Kidney (tissue), 14 donors: ENCODE results near the gene GTF2IRD1. TPM values are rescaled to one million over a fixed set of nuclear protein-coding genes. Genes with fewer than 3 reads are reported as not detected.
"Not testable (repeated sequence)": the region's sequence is repeated elsewhere in the genome, so short reads cannot be mapped to it uniquely, and the experiment has no call there.

ENCODE experiments used
- DNase-seq, 5 donors: peaks; one replicate each; pipeline ENCODE4 v3.0.0-alpha.2; 2013 to 2020
- FAIRE-seq: peaks from 2 replicates; lab custom pipeline; 2012; peaks lifted over from hg19 to GRCh38; lab: Jason Lieb, UNC
- H3K27ac ChIP-seq, 2 donors: one replicate each; pipeline ENCODE4 v1.7.0; 2013; ENCODE audit warnings: low read depth in 2 of 2, low read length in 2 of 2, inconsistent platforms in 1 of 2
- H3K27me3 ChIP-seq: one replicate; pipeline ENCODE4 v1.7.1; 2013; ENCODE audit warnings: low read length, inconsistent platforms; ENCODE audit not compliant: control insufficient read depth, insufficient read depth
- H3K36me3 ChIP-seq, 3 donors: one replicate each; pipeline versions ENCODE4 v1.7.0 to v1.7.1; 2013; ENCODE audit warnings: low read length in 3 of 3, control low read depth in 1 of 3, inconsistent platforms in 1 of 3; ENCODE audit not compliant: insufficient read depth in 3 of 3, control insufficient read depth in 2 of 3
- H3K4me1 ChIP-seq, 3 donors: one replicate each; pipeline versions ENCODE4 v1.7.0 to v1.7.1; 2013; ENCODE audit warnings: low read length in 3 of 3, inconsistent platforms in 1 of 3, low read depth in 1 of 3; ENCODE audit not compliant: control insufficient read depth in 2 of 3, insufficient read depth in 2 of 3
- H3K4me3 ChIP-seq, 3 donors: one replicate each; pipeline versions ENCODE4 v1.7.0 to v1.8.1; 2013; ENCODE audit warnings: low read length in 3 of 3, control low read depth in 1 of 3, inconsistent platforms in 1 of 3
- H3K9ac ChIP-seq, 3 donors: one replicate each; pipeline versions ENCODE4 v1.7.0 to v1.7.1; 2013; ENCODE audit warnings: low read length in 3 of 3, control low read depth in 1 of 3, inconsistent platforms in 1 of 3
- H3K9me3 ChIP-seq, 3 donors: one replicate each; pipeline versions ENCODE4 v1.7.0 to v1.7.1; 2013; ENCODE audit warnings: low read length in 3 of 3, control low read depth in 1 of 3, inconsistent platforms in 1 of 3; ENCODE audit not compliant: control insufficient read depth in 2 of 3, insufficient read depth in 1 of 3
- intact Hi-C: fragments of 100-400 bp; cut with DNase I; formaldehyde crosslinking; loops from one replicate; pipeline ENCODE4 v1.11.1; 2022
- polyA plus RNA-seq: library from polyadenylated mRNA; stranded (reverse); fragments of 350-450 nt; fragmentation: Illumina TruSeq; extraction: RNeasy Lipid Tissue Mini Kit (QIAGEN cat#74804); gene quantifications from one replicate; pipeline ENCODE4 v1.2.3, GENCODE V29; 2014; ENCODE audit warnings: low read depth, low replicate concordance; ENCODE audit not compliant: insufficient read depth
- total RNA-seq: library from RNA; stranded (reverse); fragmentation: NEBNext Ultra II Directional; extraction: Animal tissue kit (Norgen Biotek cat#: 25700); gene quantifications from one replicate; pipeline ENCODE4 v1.2.1, GENCODE V29; 2021
- TF ChIP-seq, protein P1 (sequence below): IDR thresholded peaks from 3 replicates; pipeline ENCODE4 v1.5.1; 2012; ENCODE audit warnings: mild to moderate bottlenecking, moderate library complexity, borderline replicate concordance; ENCODE audit not compliant: insufficient read depth; ENCODE audit errors: extremely low read depth
- donor health status: control.
- donor health status: control.
- donor health status: control.
- donor health status: control.
- donor health status: control.
- donor health status: DM: yes; HTN: yes; CAD: no.
- donor health status: Normal renal cell carcinoma (clear cell type).

Gene GTF2IRD1
- total and polyA plus RNA-seq, 2 donors from 2014 or later: 28.2 to 35.8 TPM

DNA sequence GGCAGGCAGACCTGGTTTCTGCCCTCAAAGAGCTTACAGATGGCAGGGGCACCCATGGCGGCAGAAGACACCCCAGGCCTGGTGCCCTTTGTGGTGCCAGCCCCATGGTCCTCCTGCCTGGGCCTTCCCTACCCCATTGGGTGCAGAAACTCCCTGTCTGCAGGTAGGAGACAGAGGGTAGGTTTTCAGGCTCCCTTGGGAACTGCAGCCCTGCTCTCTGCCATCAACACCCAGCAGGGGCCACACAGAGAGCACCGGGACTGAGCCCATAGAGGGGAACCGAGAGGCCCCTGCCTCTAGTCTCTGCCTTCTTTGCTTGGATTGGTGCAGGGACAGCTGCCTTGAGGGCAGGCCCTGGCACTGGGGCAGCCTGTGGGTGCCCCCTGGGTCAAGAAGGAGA, 52.6 kb downstream of the GTF2IRD1 start:
- FAIRE-seq (no peak), DNase-seq (no peak)
- Histone ChIP-seq H3K27ac (no peak overlapping the region), H3K9me3 (no peaks in the 10 kb centered on the region), H3K9ac (no peak overlapping the region), H3K4me1 (peaks cover 0 to 3% (median 0%) of the 10 kb centered on the region in 3 donors), H3K4me3 (no peak overlapping the region), H3K36me3 (peaks cover 0 to 2% (median 0%) of the 10 kb centered on the region in 3 donors), H3K27me3 (no peaks in the 10 kb centered on the region)
- intact Hi-C loops: no loop called here
- TF ChIP-seq, protein P1, sequence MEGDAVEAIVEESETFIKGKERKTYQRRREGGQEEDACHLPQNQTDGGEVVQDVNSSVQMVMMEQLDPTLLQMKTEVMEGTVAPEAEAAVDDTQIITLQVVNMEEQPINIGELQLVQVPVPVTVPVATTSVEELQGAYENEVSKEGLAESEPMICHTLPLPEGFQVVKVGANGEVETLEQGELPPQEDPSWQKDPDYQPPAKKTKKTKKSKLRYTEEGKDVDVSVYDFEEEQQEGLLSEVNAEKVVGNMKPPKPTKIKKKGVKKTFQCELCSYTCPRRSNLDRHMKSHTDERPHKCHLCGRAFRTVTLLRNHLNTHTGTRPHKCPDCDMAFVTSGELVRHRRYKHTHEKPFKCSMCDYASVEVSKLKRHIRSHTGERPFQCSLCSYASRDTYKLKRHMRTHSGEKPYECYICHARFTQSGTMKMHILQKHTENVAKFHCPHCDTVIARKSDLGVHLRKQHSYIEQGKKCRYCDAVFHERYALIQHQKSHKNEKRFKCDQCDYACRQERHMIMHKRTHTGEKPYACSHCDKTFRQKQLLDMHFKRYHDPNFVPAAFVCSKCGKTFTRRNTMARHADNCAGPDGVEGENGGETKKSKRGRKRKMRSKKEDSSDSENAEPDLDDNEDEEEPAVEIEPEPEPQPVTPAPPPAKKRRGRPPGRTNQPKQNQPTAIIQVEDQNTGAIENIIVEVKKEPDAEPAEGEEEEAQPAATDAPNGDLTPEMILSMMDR: no peak

DNA sequence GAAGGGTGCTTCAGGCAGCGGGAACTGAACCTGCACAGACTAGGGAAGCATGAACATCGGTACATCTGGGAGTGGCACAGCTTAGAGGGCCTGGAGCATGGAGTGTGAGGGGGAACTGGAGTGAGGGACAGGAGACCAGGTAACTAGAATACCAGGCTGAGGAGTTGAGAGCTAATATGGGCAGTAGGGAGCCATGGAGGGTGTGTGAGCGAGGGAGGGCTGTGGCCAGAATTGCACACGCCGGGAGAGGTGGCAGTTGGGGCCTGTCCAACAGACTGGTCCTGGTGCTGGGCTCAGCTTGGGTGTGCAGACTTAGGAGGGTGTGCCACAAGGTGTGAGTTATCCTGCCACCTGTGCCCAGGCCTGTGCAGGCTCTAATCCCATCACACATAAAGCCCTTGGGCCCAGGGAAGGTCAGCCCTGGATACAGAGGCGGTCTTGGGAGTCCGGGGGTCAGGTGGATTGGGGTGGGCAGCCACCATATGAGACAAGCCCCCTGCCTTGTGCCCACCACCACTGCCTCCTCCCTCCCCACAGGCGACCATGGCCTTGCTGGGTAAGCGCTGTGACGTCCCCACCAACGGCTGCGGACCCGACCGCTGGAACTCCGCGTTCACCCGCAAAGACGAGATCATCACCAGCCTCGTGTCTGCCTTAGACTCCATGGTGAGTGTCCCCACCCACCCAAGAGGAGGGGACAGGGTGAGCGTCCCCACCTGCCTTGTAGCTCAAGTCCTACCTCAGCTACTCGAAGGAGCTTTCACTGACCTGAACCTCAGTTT, 54.0 kb downstream of the GTF2IRD1 start:
- Histone ChIP-seq H3K9ac (no peak overlapping the region), H3K27ac (no peak overlapping the region), H3K4me1 (no peaks in the 10 kb centered on the region), H3K4me3 (no peak overlapping the region), H3K9me3 (no peaks in the 10 kb centered on the region), H3K27me3 (no peaks in the 10 kb centered on the region), H3K36me3 (peaks cover 0 to 2% (median 0%) of the 10 kb centered on the region in 3 donors)
- intact Hi-C loops: no loop called here
- FAIRE-seq (no peak), DNase-seq (no peak)
- TF ChIP-seq, protein P1: no peak

DNA sequence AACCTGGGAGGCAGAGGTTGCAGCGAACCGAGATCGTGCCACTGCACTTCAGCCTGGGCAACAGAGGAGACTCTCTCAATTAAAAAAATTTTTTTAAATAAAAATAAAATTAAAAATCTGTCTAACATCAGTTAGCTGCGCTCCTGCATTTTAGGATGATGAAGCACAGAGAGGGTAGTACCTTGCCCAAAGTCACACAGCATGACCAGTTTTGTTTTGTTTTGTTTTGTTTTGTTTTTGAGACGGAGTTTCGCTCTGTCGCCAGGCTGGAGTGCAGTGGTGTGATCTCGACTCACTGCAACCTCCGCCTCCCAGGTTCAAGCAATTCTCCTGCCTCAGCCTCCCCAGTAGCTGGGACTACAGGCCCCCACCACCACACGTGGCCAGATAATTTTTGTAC, 55.7 kb downstream of the GTF2IRD1 start:
- H3K9ac ChIP-seq, DNase-seq, H3K27me3 ChIP-seq, H3K36me3 ChIP-seq, FAIRE-seq, H3K4me3 ChIP-seq, H3K9me3 ChIP-seq, intact Hi-C loops, H3K4me1 ChIP-seq, H3K27ac ChIP-seq: not testable (repeated sequence)

DNA sequence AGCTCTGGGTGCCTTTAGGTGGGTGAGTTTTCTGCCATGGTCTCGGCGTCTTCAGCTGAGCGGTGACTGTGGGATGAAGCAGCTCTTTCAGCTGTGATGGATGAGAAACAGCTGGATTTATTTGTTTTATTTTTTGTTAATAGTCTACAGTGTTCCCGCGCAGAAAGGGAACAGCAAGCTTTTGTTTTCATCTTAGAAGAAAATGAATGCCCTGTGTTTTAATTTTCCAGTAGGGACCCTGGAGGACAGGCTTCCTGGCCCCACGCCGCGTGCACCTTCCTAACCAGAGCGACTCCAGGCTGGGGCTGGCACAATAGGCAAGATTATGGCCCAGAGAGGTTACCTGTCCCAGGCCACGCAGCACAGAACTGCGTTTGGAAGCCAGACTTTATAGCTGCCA, 57.6 kb downstream of the GTF2IRD1 start:
- peak in 1 of 5 donors; percentile 59 for DNase-seq
- peaks cover 2 to 6% (median 6%) of the 10 kb centered on the region in 3 donors for H3K36me3 ChIP-seq
- FAIRE-seq: no peak

More for the DNA sequence above, 57.6 kb downstream of the GTF2IRD1 start:
- intact Hi-C loops: no loop called here
- no peak overlapping the region for H3K4me3 ChIP-seq
- H3K4me1 ChIP-seq: no peaks in the 10 kb centered on the region
- no peaks in the 10 kb centered on the region for H3K9me3 ChIP-seq
- no peaks in the 10 kb centered on the region for H3K27me3 ChIP-seq
- TF ChIP-seq, protein P1: no peak
- no peak overlapping the region for H3K27ac ChIP-seq
- no peak overlapping the region for H3K9ac ChIP-seq
